GM18505 (cell line): ENCODE data around the gene PCSK5.
"Not testable (repeated sequence)": the region's sequence is repeated elsewhere in the genome, so short reads cannot be mapped to it uniquely, and the experiment has no call there.

Experiments used
- ATAC-seq: cut with Tn5 transposase; IDR thresholded peaks from one replicate; pipeline ENCODE4 v1.9.1; 2021; ENCODE audit not compliant: unreplicated experiment
- POLR2A ChIP-seq: IDR thresholded peaks from 4 replicates; pipeline ENCODE4 v1.6.1; 2011; ENCODE audit warnings: borderline replicate concordance; ENCODE audit not compliant: insufficient read depth, insufficient read length; ENCODE audit errors: extremely low read depth

PCSK5 gene

GRCh38 chr9:75946766-75947165, 56.3 kb downstream of the PCSK5 start:
- no peak for TF ChIP-seq POLR2A
- ATAC-seq = no peak

GRCh38 chr9:75947233-75947632, 56.8 kb downstream of the PCSK5 start:
- ATAC-seq = no peak
- TF ChIP-seq POLR2A = no peak

DNA sequence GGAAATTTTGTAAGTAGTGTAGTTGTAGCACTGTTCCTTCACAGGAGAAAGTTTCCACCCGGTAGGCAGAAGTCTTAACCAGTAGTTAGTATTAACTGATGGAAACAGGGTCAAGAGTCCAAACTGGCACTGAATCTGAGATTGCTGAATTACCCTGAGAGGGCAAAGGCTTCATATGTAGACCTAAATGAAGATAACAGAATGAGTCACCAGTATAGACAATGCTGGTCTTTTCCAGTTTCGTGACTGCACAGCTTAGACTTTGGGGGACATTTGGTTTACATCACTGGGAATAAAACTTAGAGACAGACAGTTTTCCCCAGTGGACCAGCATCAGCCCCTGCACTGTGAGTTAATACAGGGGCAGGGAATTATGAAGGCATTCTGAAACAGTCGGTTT, 60.5 kb downstream of the PCSK5 start:
- no peak for TF ChIP-seq POLR2A
- no peak for ATAC-seq

DNA sequence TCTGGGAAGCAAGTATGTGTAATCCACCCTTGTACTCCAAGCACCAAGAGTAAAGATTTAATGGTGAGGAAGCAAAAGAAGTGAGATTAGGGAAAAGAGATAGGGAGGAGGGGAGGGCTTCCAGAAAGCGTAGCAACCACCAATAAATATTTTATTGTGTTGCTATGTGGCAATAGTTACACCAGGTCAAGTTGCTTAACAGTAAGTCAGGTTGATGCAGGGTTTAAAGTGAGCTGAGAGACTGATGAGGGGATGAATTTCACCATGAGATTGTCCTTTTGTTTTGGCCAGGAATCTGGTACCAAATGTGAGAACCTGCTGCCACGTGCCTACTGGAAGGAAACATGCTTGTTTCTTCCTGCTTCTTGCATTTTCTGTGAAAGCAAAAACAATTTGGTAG, 62.7 kb downstream of the PCSK5 start:
- no peak for TF ChIP-seq POLR2A
- ATAC-seq = no peak

GRCh38 chr9:75956161-75956560, 65.7 kb downstream of the PCSK5 start:
- ATAC-seq = no peak
- TF ChIP-seq POLR2A = no peak

GRCh38 chr9:75957116-75957515, 66.6 kb downstream of the PCSK5 start:
- TF ChIP-seq POLR2A = no peak
- ATAC-seq = no peak

- TF ChIP-seq POLR2A = no peak
- no peak for ATAC-seq
Observed at GRCh38 chr9:75958226-75958625, 67.8 kb downstream of the PCSK5 start.

DNA sequence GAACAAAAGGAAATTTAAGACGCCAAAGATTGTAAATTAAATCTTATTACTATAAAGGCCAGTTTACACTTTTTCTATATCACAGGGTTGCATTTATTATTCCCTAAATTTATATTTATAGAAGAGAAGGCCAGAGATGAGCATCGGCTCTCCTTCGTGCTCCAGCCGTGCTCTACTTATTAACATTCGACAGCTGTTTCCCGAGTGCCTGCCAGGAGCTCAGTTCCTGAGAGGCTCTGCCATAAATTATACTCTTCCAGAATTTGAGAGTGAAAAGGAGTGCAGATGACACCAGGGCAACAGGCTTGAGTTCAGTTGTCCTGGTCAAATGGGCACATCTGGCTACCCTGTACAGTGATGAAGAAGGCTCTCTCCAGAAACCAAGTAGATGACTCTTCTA, 70.1 kb downstream of the PCSK5 start:
- ATAC-seq = no peak
- TF ChIP-seq POLR2A = no peak

DNA sequence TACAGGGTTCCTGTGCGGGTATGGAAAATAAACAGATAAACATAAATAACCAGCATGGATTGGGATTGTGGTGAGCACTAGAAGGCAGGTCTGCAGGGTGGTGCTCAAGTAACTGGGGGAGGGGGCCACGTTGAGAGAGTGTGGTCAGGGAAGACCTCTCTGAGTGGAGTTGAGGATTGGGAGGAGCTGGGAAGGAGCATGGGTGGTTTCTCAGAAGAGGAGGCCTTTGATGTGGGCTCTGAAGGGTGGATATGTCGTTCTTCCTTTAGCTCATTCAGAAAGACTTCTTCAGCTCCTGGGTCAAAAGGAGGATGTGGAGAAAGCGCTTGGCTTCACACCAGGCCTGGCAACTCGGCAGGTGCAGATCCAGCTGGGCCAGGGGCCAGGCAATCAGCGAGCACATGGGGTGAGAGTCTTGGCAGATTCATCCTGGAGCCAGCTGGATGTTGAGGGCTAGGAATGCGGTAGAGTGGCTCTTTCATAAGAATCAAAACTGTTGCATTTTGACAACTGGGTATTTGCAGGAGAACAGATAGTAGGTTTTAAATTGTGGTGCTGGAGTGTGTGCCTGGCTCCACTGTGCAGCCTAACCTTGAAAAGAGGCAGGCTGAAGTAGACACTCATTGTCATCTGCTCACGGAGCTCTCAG, 71.7 kb downstream of the PCSK5 start:
- ATAC-seq = no peak
- no peak for TF ChIP-seq POLR2A

- no peak for TF ChIP-seq POLR2A
- no peak for ATAC-seq
Observed at GRCh38 chr9:75962662-75963036, 72.2 kb downstream of the PCSK5 start.

DNA sequence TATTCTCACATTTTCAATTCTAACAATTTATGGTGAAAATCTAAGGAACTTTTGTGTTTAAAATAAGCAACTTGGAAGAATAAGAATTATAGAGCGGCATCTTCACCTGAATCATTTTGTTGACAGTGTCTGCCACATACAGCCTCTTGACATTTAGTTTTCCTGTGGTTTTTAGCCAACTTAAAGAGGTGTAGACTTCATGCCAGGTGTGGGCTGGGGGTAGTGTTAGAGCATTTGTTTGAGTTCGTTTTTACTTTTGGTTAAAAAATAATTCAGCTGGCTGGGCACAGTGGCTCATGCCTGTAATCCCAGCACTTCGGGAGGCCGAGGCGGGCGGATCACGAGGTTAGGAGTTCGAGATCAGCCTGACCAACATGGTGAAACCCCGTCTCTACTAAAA, 72.8 kb downstream of the PCSK5 start:
- ATAC-seq = not testable (repeated sequence)

DNA sequence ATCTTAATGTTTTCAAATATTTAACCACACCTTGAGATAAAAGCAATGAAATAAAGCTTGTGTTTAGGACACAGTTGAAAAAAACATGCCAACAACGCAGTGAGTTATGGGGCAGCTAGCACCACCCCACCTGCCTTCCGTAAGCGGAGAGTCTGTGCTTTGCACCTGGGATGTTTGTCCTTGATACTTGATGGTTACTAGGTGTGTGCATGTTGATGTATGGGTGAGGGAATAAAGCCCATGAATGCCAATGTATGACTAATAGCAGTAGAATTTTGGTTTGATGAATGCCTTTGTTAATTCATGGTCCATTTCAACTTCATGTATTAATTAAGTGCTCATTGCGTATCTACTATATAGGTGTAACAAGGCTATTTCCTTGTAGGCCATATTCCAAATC, 74.0 kb downstream of the PCSK5 start:
- no peak for ATAC-seq
- TF ChIP-seq POLR2A = no peak

DNA sequence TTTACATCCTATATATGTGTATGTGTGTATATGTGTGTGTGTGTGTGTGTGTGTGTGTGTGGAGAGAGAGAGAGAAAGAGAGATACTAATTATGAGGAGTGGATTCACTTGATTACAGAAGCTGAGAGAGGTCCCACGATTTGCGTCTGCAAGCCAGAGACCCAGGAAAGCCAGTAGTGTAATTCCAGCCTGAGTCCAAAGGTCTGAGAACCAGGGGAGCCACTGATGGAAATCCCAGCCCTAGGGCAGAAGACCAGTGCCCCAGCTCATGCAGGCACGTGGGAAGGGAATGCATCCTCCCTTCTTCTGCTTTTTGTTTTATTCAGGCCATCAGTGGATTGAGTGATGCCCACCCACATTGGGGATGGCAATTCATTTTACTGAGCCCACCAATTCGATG, 74.8 kb downstream of the PCSK5 start:
- ATAC-seq = no peak
- no peak for TF ChIP-seq POLR2A

- TF ChIP-seq POLR2A = no peak
- ATAC-seq = no peak
Observed at GRCh38 chr9:75967556-75967955, 77.1 kb downstream of the PCSK5 start.
